Activated T-cell treated with anti-CD3 and anti-CD28 coated beads for 48 hours (primary cell): Measurements from ENCODE around the gene PHPT1.
"Not testable (repeated sequence)": the region's sequence is repeated elsewhere in the genome, so short reads cannot be mapped to it uniquely, and the experiment has no call there.

Experiments used
- DNase-seq: peaks from one replicate; pipeline ENCODE4 v3.0.0-alpha.2; 2020; ENCODE audit warnings: low read depth

The PHPT1 gene

GRCh38 chr9:136860933-136861873 lies 12.0 kb downstream of the PHPT1 start:
- DNase-seq: no peak

GRCh38 chr9:136861874-136862457 lies 12.8 kb downstream of the PHPT1 start:
- no peak for DNase-seq

- no peak for DNase-seq
Measured at GRCh38 chr9:136862849-136863622, 13.8 kb downstream of the PHPT1 start.

GRCh38 chr9:136863623-136864273 lies 14.5 kb downstream of the PHPT1 start:
- no peak for DNase-seq

GRCh38 chr9:136865041-136865767 lies 16.0 kb downstream of the PHPT1 start:
- no peak for DNase-seq

- no peak for DNase-seq
Measured at GRCh38 chr9:136865768-136866103, 16.5 kb downstream of the PHPT1 start.

GRCh38 chr9:136866898-136867421 lies 17.8 kb downstream of the PHPT1 start:
- DNase-seq: not testable (repeated sequence)

- no peak for DNase-seq
Measured at GRCh38 chr9:136867480-136867879, 18.3 kb downstream of the PHPT1 start.

GRCh38 chr9:136867917-136868316 lies 18.7 kb downstream of the PHPT1 start:
- no peak for DNase-seq

- no peak for DNase-seq
Measured at GRCh38 chr9:136868644-136869043, 19.4 kb downstream of the PHPT1 start.

- DNase-seq: not testable (repeated sequence)
Measured at GRCh38 chr9:136869611-136870010, 20.4 kb downstream of the PHPT1 start.

GRCh38 chr9:136875155-136875554 lies 25.9 kb downstream of the PHPT1 start:
- DNase-seq: no peak

- DNase-seq: no peak
Measured at GRCh38 chr9:136876476-136876875, 27.3 kb downstream of the PHPT1 start.

GRCh38 chr9:136880651-136881050 lies 31.4 kb downstream of the PHPT1 start:
- no peak for DNase-seq

GRCh38 chr9:136881691-136882108 lies 32.5 kb downstream of the PHPT1 start:
- DNase-seq: peak; percentile 63

GRCh38 chr9:136882109-136882946 lies 33.1 kb downstream of the PHPT1 start:
- DNase-seq: peak; percentile 87

- DNase-seq: not testable (repeated sequence)
Measured at GRCh38 chr9:136882947-136883283, 33.7 kb downstream of the PHPT1 start.

GRCh38 chr9:136883670-136884069 lies 34.5 kb downstream of the PHPT1 start:
- not testable (repeated sequence) for DNase-seq

GRCh38 chr9:136885950-136886578 lies 36.9 kb downstream of the PHPT1 start, which contains the start of gene TRAF2:
Gene TRAF2, plus strand, starts transcription at chr9:136886516. Its CDS starts 12,225 bp downstream, at chr9:136898741.
- peak; percentile 99 for DNase-seq
